ENCODE measurements around the gene PIH1D1. TPM values are rescaled to one million over a fixed set of nuclear protein-coding genes. Genes with fewer than 3 reads are reported as not detected.

The PIH1D1 gene
- total and polyA plus RNA-seq, 2 of the 8 experiments (the other 6 are each of a cell fraction or from before 2014, with no cell fraction given) = 146 to 195 TPM

- 0 out of 2 replicates have a peak overlapping the region, but pooled peaks have one; percentile 66 for H2BK20ac ChIP-seq (ENCODE audit: low read length)
- no peaks in the 10 kb centered on the region for H4K20me1 ChIP-seq (replicated peaks in 1 of 2; ENCODE audit: control insufficient read depth in 1 of 2, insufficient read depth in 2 of 2, low read length in 2 of 2)
- H3K14ac ChIP-seq (ENCODE audit: insufficient read length) = no peak overlapping the region
- H2AK5ac ChIP-seq (ENCODE audit: low read depth, low read length) = 0 out of 2 replicates have a peak overlapping the region, but pooled peaks have one; percentile 42
- no peak overlapping the region for H4K91ac ChIP-seq (replicated peaks; ENCODE audit: insufficient read length, low read length)
- H3K36me3 ChIP-seq (ENCODE audit: control insufficient read depth in 2 of 4, insufficient read depth in 4 of 4, low read length in 3 of 4) = no peaks in the 10 kb centered on the region
- POLR2A ChIA-PET (ENCODE audit: partially characterized antibody) = interaction anchor here (0.6 to 2.3 kb wide), 14 partner anchors 8 to 173 kb away, joined by 3 to 17 read pairs (median 4); partner anchors contain the start of genes ALDH16A1, GFY and RPL13A
- H4K8ac ChIP-seq (ENCODE audit: extremely low read depth, insufficient read depth, low read length) = no peak overlapping the region
- H3K9ac ChIP-seq (replicated peaks in 1 of 4; ENCODE audit: extremely low read depth in 1 of 4, low read depth in 3 of 4, low read length in 3 of 4) = no peak overlapping the region
- peaks cover 0 to 2% of the 10 kb centered on the region in 2 experiments; a peak in 1 of 4 replicates for H3K9me3 ChIP-seq (ENCODE audit: insufficient read depth in 2 of 2, low read depth in 1 of 2, low read length in 1 of 2)
- no peak overlapping the region for H2BK5ac ChIP-seq (ENCODE audit: low read depth, low read length)
- H3K56ac ChIP-seq (replicated peaks; ENCODE audit: insufficient read length, low read depth, low read length) = no peak overlapping the region
- H3K27ac ChIP-seq (ENCODE audit: low read depth, low read length) = no peak overlapping the region
- H2BK120ac ChIP-seq (replicated peaks; ENCODE audit: low read depth, low read length) = no peak overlapping the region
- H3K18ac ChIP-seq (ENCODE audit: extremely low read depth, low read length) = peak overlapping the region; percentile 75
- H2BK15ac ChIP-seq (ENCODE audit: low read length) = peak overlapping the region; percentile 97
- H3K4ac ChIP-seq (replicated peaks; ENCODE audit: insufficient read length, low read depth, low read length) = peak overlapping the region; percentile 79
- 93% methylated on average over 10 of the region's 10 CpGs; no CpG with 5 or more reads in 1 of the 2 experiments for WGBS, 2 experiments (ENCODE audit: extremely low coverage in 1 of 2, insufficient coverage in 1 of 2, insufficient read length in 1 of 2, insufficient replicate concordance in 2 of 2, low coverage in 1 of 2, low lambda C conversion rate in 2 of 2, missing lambda C conversion rate in 1 of 2)
- H3K79me2 ChIP-seq (ENCODE audit: control insufficient read depth in 1 of 2, insufficient read depth in 2 of 2, low read length in 2 of 2) = no peaks in the 10 kb centered on the region
- peaks cover 29 to 68% (median 57%) of the 10 kb centered on the region in 4 experiments; a peak in 6 of 7 replicates for H3K27me3 ChIP-seq (replicated peaks in 1 of 4; ENCODE audit: control insufficient read depth in 3 of 4, extremely low read depth in 1 of 4, insufficient read depth in 3 of 4, low read length in 3 of 4)
- H3K23me2 ChIP-seq (ENCODE audit: low read depth, low read length) = peaks cover 10% of the 10 kb centered on the region; the same call in 1 of the 2 replicates
- no peak overlapping the region for H3K23ac ChIP-seq (ENCODE audit: insufficient read length)
- 0 out of 2 replicates have a peak overlapping the region, but pooled peaks have one; percentile 36 for H2AFZ ChIP-seq (ENCODE audit: low read length)
- H3K4me2 ChIP-seq (ENCODE audit: insufficient read depth in 1 of 2, low read depth in 2 of 2, low read length in 2 of 2) = peak overlapping the region; percentile 52 to 80
- FAIRE-seq (no peak), DNase-seq (ENCODE audit: low read depth in 1 of 2, low spot score in 2 of 2) (no peak)
- H3K4me3 ChIP-seq (ENCODE audit: extremely low read depth in 1 of 4, insufficient read depth in 2 of 4, low read depth in 3 of 4, low read length in 4 of 4) = peak overlapping the region in 1 of 4 experiments; percentile 55; a peak in 4 of 8 replicates
- H3K79me1 ChIP-seq (ENCODE audit: low read depth, low read length) = no peaks in the 10 kb centered on the region
- H4K5ac ChIP-seq (ENCODE audit: insufficient read length, low read depth, low read length) = no peak overlapping the region
- peaks cover 0 to 21% (median 12%) of the 10 kb centered on the region in 4 experiments; a peak in 5 of 7 replicates for H3K4me1 ChIP-seq (replicated peaks in 1 of 4; ENCODE audit: control insufficient read depth in 3 of 4, insufficient read depth in 4 of 4, low read length in 3 of 4)
- CTCF ChIA-PET (ENCODE audit: partially characterized antibody) = interaction anchor here (0.8 to 4.7 kb wide), 14 partner anchors 8 to 103 kb away, joined by 3 to 38 read pairs (median 4); partner anchors contain the start of genes DKKL1, GFY and PTH2
- H2BK12ac ChIP-seq (ENCODE audit: low read depth, low read length) = peak overlapping the region; percentile 87; the same call in 1 of the 2 replicates
- TF ChIP-seq CHD1 (IDR thresholded peaks at IDR 0.05; ENCODE audit: low read depth, low read length) (no peak), ATF2 (IDR thresholded peaks at IDR 0.05; ENCODE audit: low read length) (no peak), RAD21 (IDR thresholded peaks at IDR 0.05 in 1 of 2, conservative IDR thresholded peaks at IDR 0.05 in 1 of 2; ENCODE audit: low read depth in 2 of 2, low read length in 2 of 2) (no peak), NRF1 (IDR thresholded peaks at IDR 0.05; ENCODE audit: low read depth, low read length) (no peak), EGR1 (IDR thresholded peaks at IDR 0.05; ENCODE audit: borderline replicate concordance, low read depth, low read length) (no peak), FOSL1 (IDR thresholded peaks at IDR 0.05; ENCODE audit: insufficient read depth, low read depth, low read length) (no peak), EP300 (IDR thresholded peaks at IDR 0.05; ENCODE audit: borderline replicate concordance in 1 of 2, low read depth in 2 of 2, low read length in 2 of 2) (no peak), SP4 (IDR thresholded peaks at IDR 0.05; ENCODE audit: low read length) (no peak), CTBP2 (IDR thresholded peaks at IDR 0.05; ENCODE audit: borderline replicate concordance, insufficient read depth, insufficient read length, low read length) (no peak), RFX5 (IDR thresholded peaks at IDR 0.05; ENCODE audit: borderline replicate concordance, low read depth, low read length) (no peak)
These were observed 15.9 kb downstream of the PIH1D1 start for GRCh38 chr19:49435670-49436069.

Measured in H1 (cell line).